Thoracic aorta (tissue), 2 donors: ENCODE results near the gene IGFBPL1. TPM values are rescaled to one million over a fixed set of nuclear protein-coding genes. Genes with fewer than 3 reads are reported as not detected.

Experiments used
- ATAC-seq: fragments of 150-250 bp; one replicate; pipeline ENCODE4 v1.8.0; 2017; ENCODE audit warnings: low read depth; ENCODE audit not compliant: insufficient number of reproducible peaks, low FRiP score
- DNase-seq: peaks from one replicate; pipeline ENCODE4 v3.0.0-alpha.2; 2020; ENCODE audit warnings: low spot score
- H3K27ac ChIP-seq, 2 donors: fragments of 200-600 bp; sonication (generic); 1 replicate in 1 of 2; 2 replicates in 1 of 2; pipeline ENCODE4 v1.5.1; 2016; ENCODE audit warnings: mild to moderate bottlenecking in 2 of 2, moderate library complexity in 2 of 2
- H3K27me3 ChIP-seq: fragments of 200-600 bp; sonication (generic); replicated peaks from 2 replicates; pipeline ENCODE4 v1.6.0; 2016; ENCODE audit warnings: mild to moderate bottlenecking; ENCODE audit not compliant: insufficient read depth
- H3K36me3 ChIP-seq: fragments of 200-600 bp; sonication (generic); one replicate; pipeline ENCODE4 v1.5.1; 2016
- H3K4me1 ChIP-seq, 2 donors: fragments of 200-600 bp; sonication (generic); 1 replicate in 1 of 2; 2 replicates in 1 of 2; pipeline versions ENCODE4 v1.5.1 to v1.6.0; 2016; ENCODE audit warnings: low read depth in 2 of 2, mild to moderate bottlenecking in 1 of 2; ENCODE audit not compliant: control insufficient read depth in 1 of 2
- H3K4me3 ChIP-seq: fragments of 200-600 bp; sonication (generic); 2 replicates; pipeline ENCODE4 v1.5.1; 2016; ENCODE audit warnings: mild to moderate bottlenecking
- H3K9me3 ChIP-seq: fragments of 200-600 bp; sonication (generic); 2 replicates; pipeline ENCODE4 v1.5.1; 2016
- total RNA-seq, 2 donors: library from RNA; depleted of rRNA; stranded (reverse); fragments of >200 nt; gene quantifications; one replicate each; pipeline versions ENCODE4 v1.1.0 to v1.2.3, GENCODE V29; 2016
- TF ChIP-seq, protein P1 (sequence below): fragments of 200-600 bp; sonication (generic); IDR thresholded peaks from one replicate; pipeline ENCODE4 v1.5.1; 2019; ENCODE audit warnings: antibody characterized with exemption

IGFBPL1 gene
- total RNA-seq, 2 donors from 2014 or later = 16.6 to 34.0 TPM

DNA sequence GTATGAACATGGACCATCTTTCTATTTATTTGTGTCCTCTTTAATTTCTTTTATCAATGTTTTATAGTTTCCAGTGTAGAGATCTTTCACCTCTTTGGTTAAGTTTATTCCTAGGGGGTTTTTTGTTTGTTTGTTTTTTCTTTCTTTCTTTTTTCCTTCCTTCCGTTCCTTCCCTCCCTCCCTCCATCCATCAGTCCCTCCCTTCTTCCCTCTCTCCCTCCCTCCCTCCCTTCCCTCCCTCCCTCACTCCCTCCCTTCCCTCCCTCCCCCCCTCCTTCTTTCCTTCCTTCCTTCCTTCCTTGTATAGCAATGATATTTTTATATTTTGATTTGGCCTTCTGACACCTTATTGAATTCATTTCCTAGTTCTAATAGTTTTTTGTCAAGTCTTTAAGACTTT is 23.4 kb upstream of the IGFBPL1 start:
- ATAC-seq (no peak), DNase-seq (no peak)
- Histone ChIP-seq H3K9me3 (peaks cover 9% of the 10 kb centered on the region), H3K4me3 (no peak overlapping the region), H3K27me3 (no peaks in the 10 kb centered on the region), H3K36me3 (no peaks in the 10 kb centered on the region), H3K4me1 (no peaks in the 10 kb centered on the region), H3K27ac (no peak overlapping the region)
- TF ChIP-seq, protein P1, sequence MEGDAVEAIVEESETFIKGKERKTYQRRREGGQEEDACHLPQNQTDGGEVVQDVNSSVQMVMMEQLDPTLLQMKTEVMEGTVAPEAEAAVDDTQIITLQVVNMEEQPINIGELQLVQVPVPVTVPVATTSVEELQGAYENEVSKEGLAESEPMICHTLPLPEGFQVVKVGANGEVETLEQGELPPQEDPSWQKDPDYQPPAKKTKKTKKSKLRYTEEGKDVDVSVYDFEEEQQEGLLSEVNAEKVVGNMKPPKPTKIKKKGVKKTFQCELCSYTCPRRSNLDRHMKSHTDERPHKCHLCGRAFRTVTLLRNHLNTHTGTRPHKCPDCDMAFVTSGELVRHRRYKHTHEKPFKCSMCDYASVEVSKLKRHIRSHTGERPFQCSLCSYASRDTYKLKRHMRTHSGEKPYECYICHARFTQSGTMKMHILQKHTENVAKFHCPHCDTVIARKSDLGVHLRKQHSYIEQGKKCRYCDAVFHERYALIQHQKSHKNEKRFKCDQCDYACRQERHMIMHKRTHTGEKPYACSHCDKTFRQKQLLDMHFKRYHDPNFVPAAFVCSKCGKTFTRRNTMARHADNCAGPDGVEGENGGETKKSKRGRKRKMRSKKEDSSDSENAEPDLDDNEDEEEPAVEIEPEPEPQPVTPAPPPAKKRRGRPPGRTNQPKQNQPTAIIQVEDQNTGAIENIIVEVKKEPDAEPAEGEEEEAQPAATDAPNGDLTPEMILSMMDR = no peak

DNA sequence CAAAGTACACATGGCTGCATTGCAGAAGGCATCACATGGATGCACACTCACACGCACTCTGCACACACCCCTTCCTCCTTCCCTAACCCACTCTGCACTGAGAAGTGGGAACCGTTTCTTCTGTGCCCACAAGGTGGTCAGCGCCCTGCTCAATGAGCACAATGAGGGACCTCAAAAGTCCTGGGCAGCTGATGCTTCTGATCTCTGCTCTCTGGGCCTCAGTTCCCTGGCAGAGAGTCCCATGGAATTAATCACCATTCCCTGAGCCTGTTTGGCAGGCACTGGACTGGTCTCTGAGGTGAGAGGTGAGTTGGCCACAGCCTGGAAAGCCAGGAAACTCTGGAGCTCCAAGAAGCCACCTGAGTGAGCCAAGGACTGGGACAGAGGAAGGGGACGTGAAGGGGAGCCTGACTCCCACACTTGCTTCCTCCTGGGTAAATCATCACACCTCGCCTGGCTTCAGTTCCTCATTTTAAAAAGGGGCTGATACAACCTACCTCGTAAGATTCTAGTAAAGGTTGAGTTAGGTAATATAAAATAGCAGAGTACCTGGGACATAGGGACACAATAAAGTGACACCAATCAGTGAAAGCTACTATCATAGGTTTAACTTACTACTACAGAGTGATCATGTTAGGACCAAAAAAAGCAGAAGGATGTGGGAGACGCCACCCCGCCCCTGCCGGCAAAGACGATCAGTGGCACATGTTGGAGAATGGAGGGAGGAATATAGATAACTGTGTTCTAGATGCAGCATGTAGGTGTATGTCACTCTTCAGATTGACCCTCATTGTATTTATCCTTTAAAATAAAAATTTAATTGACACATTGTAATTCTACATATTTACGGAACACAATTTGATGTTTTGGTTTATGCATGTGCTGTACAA is 21.1 kb upstream of the IGFBPL1 start:
- no peak overlapping the region for H3K27ac ChIP-seq
- DNase-seq (no peak), ATAC-seq (no peak)
- H3K4me1 ChIP-seq = no peaks in the 10 kb centered on the region
- TF ChIP-seq, protein P1 = no peak
- peaks cover 2% of the 10 kb centered on the region for H3K9me3 ChIP-seq
- no peak overlapping the region for H3K4me3 ChIP-seq
- H3K36me3 ChIP-seq = no peaks in the 10 kb centered on the region
- H3K27me3 ChIP-seq = no peaks in the 10 kb centered on the region

DNA sequence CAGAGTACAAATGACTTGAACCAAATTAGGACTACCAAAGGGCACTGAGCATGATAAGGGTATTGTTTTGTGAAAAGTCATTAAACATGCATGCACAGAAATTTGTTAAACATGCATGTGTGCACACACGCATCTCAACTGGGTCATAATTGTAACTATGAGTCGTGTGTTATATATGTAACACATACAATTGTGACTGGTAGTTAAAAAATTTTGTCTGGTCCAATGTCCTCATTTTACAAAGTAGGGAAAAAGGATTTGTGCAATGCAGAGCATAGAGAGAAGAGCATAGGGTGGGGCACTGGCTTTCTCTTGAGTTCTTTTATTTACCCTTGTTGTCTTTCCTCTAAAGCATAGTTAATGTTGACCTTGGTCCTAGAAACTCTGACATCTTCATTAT is 19.3 kb upstream of the IGFBPL1 start:
- H3K27ac ChIP-seq = no peak overlapping the region
- TF ChIP-seq, protein P1 = no peak
- DNase-seq (no peak), ATAC-seq (no peak)
- no peak overlapping the region for H3K4me3 ChIP-seq
- H3K27me3 ChIP-seq = no peaks in the 10 kb centered on the region
- H3K9me3 ChIP-seq = no peaks in the 10 kb centered on the region
- H3K4me1 ChIP-seq = no peaks in the 10 kb centered on the region
- H3K36me3 ChIP-seq = no peaks in the 10 kb centered on the region

DNA sequence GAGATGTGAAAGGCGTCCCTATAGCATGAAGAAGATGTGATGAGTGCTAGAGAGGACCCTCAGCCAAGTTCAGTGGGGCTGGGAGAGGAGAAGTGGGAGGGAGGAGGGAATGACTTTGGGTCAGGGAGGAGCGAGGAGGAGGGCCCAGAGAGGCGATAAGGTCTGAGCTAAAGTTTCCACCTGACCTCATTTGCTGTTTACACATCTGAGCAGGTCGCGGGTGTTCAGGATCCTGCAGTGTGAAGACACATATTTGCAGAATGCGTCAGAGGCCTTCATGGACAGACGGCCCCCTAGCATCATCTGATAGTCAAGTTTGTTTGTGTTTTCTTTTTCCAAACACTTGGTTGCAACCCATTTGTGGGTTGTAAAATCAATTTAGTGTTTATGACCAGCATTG is 18.9 kb upstream of the IGFBPL1 start:
- Histone ChIP-seq H3K27me3 (no peaks in the 10 kb centered on the region), H3K27ac (no peak overlapping the region), H3K4me3 (no peak overlapping the region), H3K4me1 (no peaks in the 10 kb centered on the region), H3K36me3 (no peaks in the 10 kb centered on the region), H3K9me3 (no peaks in the 10 kb centered on the region)
- ATAC-seq (no peak), DNase-seq (no peak)
- TF ChIP-seq, protein P1 = no peak

DNA sequence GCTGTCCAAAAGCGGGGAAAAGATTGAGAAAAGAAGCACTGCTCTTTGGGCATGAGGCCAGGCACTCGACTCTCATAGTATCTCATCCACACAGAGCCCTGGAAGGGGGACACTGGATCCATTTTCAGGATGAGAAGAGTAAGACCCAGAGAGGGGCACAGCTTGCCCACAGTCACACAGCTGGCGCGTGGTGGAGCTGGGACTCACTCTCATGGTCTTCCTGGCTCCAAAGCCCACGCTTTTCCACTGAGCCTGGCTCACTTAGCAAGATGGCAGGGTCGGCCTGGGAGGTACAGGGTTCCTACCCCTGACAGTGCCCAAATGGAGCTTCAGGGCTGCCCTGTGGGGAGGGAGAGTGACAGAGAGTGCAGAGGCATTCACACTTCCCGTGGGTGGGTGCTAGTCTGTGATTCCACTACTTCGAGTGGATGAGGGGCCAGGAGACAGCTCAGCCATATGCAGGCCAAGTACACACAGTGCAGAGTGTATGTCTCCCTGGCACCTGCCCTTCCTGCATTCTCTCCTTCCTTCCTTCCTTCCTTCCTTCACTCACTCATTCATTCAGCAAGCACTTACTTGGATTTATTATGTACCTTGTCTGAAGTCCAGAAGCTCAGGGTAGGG is 18.3 kb upstream of the IGFBPL1 start:
- Histone ChIP-seq H3K4me1 (no peaks in the 10 kb centered on the region), H3K36me3 (no peaks in the 10 kb centered on the region), H3K27ac (no peak overlapping the region), H3K27me3 (no peaks in the 10 kb centered on the region), H3K4me3 (no peak overlapping the region), H3K9me3 (no peaks in the 10 kb centered on the region)
- DNase-seq (no peak), ATAC-seq (no peak)
- TF ChIP-seq, protein P1 = no peak
